Parathyroid adenoma (tissue), 2 donors: ENCODE measurements around the gene ACOT2.

Source experiments
- H2AFZ ChIP-seq: fragments of 300-600 bp; sonication (generic); one replicate; pipeline ENCODE4 v1.7.0; 2017; ENCODE audit warnings: antibody characterized with exemption, mild to moderate bottlenecking
- H3K27ac ChIP-seq: fragments of 300-600 bp; sonication (generic); one replicate; pipeline ENCODE4 v1.7.0; 2017
- H3K27me3 ChIP-seq: fragments of 300-600 bp; sonication (generic); one replicate; pipeline ENCODE4 v1.7.0; 2017; ENCODE audit warnings: low read length; ENCODE audit not compliant: control insufficient read depth, insufficient read depth
- H3K36me3 ChIP-seq: fragments of 300-600 bp; sonication (generic); one replicate; pipeline ENCODE4 v1.7.0; 2017; ENCODE audit warnings: low read length; ENCODE audit not compliant: control insufficient read depth, insufficient read depth
- H3K4me1 ChIP-seq: fragments of 300-600 bp; sonication (generic); one replicate; pipeline ENCODE4 v1.7.0; 2017; ENCODE audit warnings: control low read depth
- H3K4me2 ChIP-seq: fragments of 300-600 bp; sonication (generic); one replicate; pipeline ENCODE4 v1.7.0; 2017; ENCODE audit warnings: low read length
- H3K4me3 ChIP-seq: fragments of 300-600 bp; sonication (generic); one replicate; pipeline ENCODE4 v1.7.0; 2017; ENCODE audit warnings: low read depth, low read length
- H3K79me2 ChIP-seq: fragments of 300-600 bp; sonication (generic); one replicate; pipeline ENCODE4 v1.7.0; 2017; ENCODE audit warnings: control low read depth
- H3K9ac ChIP-seq: fragments of 300-600 bp; sonication (generic); one replicate; pipeline ENCODE4 v1.7.0; 2017; ENCODE audit warnings: mild to moderate bottlenecking
- H3K9me3 ChIP-seq: fragments of 300-600 bp; sonication (generic); one replicate; pipeline ENCODE4 v1.7.0; 2017; ENCODE audit warnings: low read length; ENCODE audit not compliant: control insufficient read depth
- TF ChIP-seq, protein P1 (sequence below): fragments of 300-600 bp; sonication (generic); IDR thresholded peaks from one replicate; pipeline ENCODE4 v1.7.0; 2017; ENCODE audit warnings: antibody characterized with exemption, mild to moderate bottlenecking
- donor health status: primary hyperparathyroidism.

Gene ACOT2

DNA sequence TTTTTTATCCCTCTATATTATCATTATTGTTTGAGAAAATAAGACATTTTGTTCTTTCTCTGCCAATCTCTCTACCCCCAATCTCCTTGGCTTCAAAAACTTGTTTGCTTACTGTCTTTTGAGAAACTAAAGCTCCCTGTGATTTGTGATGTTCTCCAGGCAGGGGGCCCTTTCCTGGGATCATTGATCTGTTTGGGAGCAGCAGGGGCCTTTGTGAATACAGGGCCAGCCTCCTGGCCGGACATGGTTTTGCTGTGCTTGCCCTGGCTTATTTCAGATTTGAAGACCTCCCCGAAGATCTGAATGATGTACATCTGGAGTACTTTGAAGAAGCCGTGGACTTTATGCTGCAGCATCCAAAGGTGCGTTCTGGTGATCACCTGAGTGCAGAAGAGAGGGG is 47.8 kb downstream of the ACOT2 start:
- H3K4me2 ChIP-seq, result no peak overlapping the region
- no peaks in the 10 kb centered on the region for H3K79me2 ChIP-seq
- no peak overlapping the region for H3K9ac ChIP-seq
- no peaks in the 10 kb centered on the region for H3K36me3 ChIP-seq
- no peaks in the 10 kb centered on the region for H3K4me1 ChIP-seq
- H3K4me3 ChIP-seq, result no peak overlapping the region
- no peaks in the 10 kb centered on the region for H3K9me3 ChIP-seq
- no peaks in the 10 kb centered on the region for H3K27me3 ChIP-seq
- no peak overlapping the region for H3K27ac ChIP-seq
- H2AFZ ChIP-seq, result no peak overlapping the region
- TF ChIP-seq, protein P1, sequence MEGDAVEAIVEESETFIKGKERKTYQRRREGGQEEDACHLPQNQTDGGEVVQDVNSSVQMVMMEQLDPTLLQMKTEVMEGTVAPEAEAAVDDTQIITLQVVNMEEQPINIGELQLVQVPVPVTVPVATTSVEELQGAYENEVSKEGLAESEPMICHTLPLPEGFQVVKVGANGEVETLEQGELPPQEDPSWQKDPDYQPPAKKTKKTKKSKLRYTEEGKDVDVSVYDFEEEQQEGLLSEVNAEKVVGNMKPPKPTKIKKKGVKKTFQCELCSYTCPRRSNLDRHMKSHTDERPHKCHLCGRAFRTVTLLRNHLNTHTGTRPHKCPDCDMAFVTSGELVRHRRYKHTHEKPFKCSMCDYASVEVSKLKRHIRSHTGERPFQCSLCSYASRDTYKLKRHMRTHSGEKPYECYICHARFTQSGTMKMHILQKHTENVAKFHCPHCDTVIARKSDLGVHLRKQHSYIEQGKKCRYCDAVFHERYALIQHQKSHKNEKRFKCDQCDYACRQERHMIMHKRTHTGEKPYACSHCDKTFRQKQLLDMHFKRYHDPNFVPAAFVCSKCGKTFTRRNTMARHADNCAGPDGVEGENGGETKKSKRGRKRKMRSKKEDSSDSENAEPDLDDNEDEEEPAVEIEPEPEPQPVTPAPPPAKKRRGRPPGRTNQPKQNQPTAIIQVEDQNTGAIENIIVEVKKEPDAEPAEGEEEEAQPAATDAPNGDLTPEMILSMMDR, result no peak

DNA sequence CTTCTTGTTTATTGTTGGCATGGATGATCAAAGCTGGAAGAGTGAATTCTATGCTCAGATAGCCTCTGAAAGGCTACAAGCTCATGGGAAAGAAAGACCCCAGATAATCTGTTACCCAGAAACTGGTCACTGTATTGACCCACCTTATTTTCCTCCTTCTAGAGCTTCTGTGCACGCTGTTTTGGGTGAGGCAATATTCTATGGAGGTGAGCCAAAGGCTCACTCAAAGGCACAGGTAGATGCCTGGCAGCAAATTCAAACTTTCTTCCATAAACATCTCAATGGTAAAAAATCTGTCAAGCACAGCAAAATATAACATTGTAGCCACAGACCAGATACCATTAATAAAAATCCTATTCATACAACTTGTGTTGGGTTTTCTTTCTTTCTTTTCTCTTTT is 50.5 kb downstream of the ACOT2 start:
- TF ChIP-seq, protein P1, result no peak
- Histone ChIP-seq H3K79me2 (no peaks in the 10 kb centered on the region), H3K27ac (no peak overlapping the region), H3K27me3 (no peaks in the 10 kb centered on the region), H3K4me2 (no peak overlapping the region), H3K9me3 (no peaks in the 10 kb centered on the region), H3K4me1 (no peaks in the 10 kb centered on the region), H3K4me3 (no peak overlapping the region), H3K36me3 (no peaks in the 10 kb centered on the region), H3K9ac (no peak overlapping the region), H2AFZ (no peak overlapping the region)

DNA sequence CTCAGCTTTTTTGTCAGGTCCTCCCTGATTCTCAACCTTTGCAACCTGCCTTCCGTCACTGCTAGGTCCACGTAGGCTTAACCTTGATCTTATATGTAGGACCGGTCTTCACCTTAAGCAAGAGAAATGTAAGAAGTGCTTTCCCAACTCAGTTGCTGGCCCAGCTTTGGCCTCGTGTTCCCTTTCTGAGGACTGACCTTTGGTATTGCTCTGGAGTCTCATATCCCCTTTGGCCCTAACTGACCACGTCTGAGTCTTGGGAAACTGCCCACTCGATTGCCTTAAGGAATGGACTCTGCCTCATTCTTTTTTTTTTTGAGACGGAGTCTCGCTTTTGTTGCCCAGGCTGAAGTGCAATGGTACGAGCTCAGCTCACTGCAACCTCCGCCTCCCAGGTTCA is 51.3 kb downstream of the ACOT2 start:
- Histone ChIP-seq H3K9ac (no peak overlapping the region), H3K27me3 (no peaks in the 10 kb centered on the region), H2AFZ (no peak overlapping the region), H3K4me2 (no peak overlapping the region), H3K79me2 (no peaks in the 10 kb centered on the region), H3K36me3 (no peaks in the 10 kb centered on the region), H3K27ac (no peak overlapping the region), H3K4me3 (no peak overlapping the region), H3K4me1 (no peaks in the 10 kb centered on the region), H3K9me3 (no peaks in the 10 kb centered on the region)
- TF ChIP-seq, protein P1, result no peak

DNA sequence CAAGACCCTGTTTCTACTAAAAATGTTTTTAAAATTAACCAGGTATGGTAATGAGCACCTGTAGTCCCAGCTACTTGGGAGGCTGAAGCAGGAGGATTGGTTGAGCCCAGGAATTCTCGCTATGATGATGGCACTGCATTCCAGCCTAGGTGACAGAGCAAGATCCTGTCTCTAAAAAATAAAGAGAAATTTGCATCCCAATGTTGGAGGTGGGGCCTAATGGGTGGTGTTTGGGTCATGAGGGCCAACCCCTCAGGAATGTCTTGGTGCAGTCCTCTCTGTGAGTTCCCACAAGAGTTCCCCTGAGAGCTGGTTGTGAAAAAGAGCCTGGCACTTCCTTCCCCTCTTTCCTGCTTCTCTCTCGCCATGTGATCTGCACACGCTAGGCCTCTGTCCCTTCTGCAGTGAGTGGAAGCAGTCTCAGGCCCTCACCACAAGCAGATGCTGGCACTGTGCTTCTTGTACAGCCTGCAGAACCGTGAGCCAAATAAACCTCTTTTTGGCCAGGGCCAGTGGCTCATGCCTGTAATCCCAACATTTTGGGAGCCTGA is 54.6 kb downstream of the ACOT2 start:
- Histone ChIP-seq H3K36me3 (no peaks in the 10 kb centered on the region), H3K27me3 (no peaks in the 10 kb centered on the region), H3K4me1 (no peaks in the 10 kb centered on the region), H3K4me3 (no peak overlapping the region), H2AFZ (no peak overlapping the region), H3K4me2 (no peak overlapping the region), H3K79me2 (no peaks in the 10 kb centered on the region), H3K27ac (no peak overlapping the region), H3K9ac (no peak overlapping the region), H3K9me3 (no peaks in the 10 kb centered on the region)
- TF ChIP-seq, protein P1, result no peak
